Trophoblast cell (in vitro differentiated cells and primary cell): Measurements from ENCODE around the gene NR1I2.

Experiments
- DNase-seq, 2 donors: peaks; one replicate each; pipeline ENCODE4 v3.0.0-alpha.2; 2016
- H2AFZ ChIP-seq: 2 replicates; pipeline ENCODE4 v1.6.1; 2013; ENCODE audit warnings: low read length, moderate library complexity, mild to moderate bottlenecking; ENCODE audit not compliant: insufficient read depth, poor library complexity
- H2AK5ac ChIP-seq: 2 replicates; pipeline ENCODE4 v1.6.1; 2013; ENCODE audit warnings: mild to moderate bottlenecking, low read length
- H2BK120ac ChIP-seq: 2 replicates; pipeline ENCODE4 v1.6.1; 2013; ENCODE audit warnings: low read length, mild to moderate bottlenecking, moderate library complexity; ENCODE audit not compliant: insufficient read depth, poor library complexity
- H2BK12ac ChIP-seq: 2 replicates; pipeline ENCODE4 v1.6.1; 2013; ENCODE audit warnings: mild to moderate bottlenecking, low read length, moderate library complexity
- H2BK5ac ChIP-seq: 2 replicates; pipeline ENCODE4 v1.6.1; 2013; ENCODE audit warnings: low read length, low read depth, moderate library complexity, mild to moderate bottlenecking; ENCODE audit not compliant: poor library complexity
- H3K14ac ChIP-seq: 2 replicates; pipeline ENCODE4 v1.6.1; 2013; ENCODE audit warnings: mild to moderate bottlenecking, low read length
- H3K18ac ChIP-seq: 2 replicates; pipeline ENCODE4 v1.6.1; 2013; ENCODE audit warnings: mild to moderate bottlenecking, low read length
- H3K23ac ChIP-seq: 2 replicates; pipeline ENCODE4 v1.6.1; 2013; ENCODE audit warnings: low read length
- H3K27ac ChIP-seq: 2 replicates; pipeline ENCODE4 v1.5.1; 2013; ENCODE audit warnings: low read depth, mild to moderate bottlenecking, inconsistent platforms, low read length, moderate library complexity
- H3K27me3 ChIP-seq: 2 replicates; pipeline ENCODE4 v1.6.1; 2013; ENCODE audit warnings: inconsistent platforms, mild to moderate bottlenecking, low read length, moderate library complexity; ENCODE audit not compliant: insufficient read depth
- H3K36me3 ChIP-seq, 2 experiments: 1 replicate in 1 of 2; 2 replicates in 1 of 2; pipeline ENCODE4 v1.6.1; 2013; ENCODE audit warnings: low read length in 2 of 2, mild to moderate bottlenecking in 2 of 2, moderate library complexity in 1 of 2; ENCODE audit not compliant: insufficient read depth in 2 of 2, control insufficient read depth in 1 of 2
- H3K4ac ChIP-seq: 2 replicates; pipeline ENCODE4 v1.6.1; 2013; ENCODE audit warnings: low read depth, mild to moderate bottlenecking, low read length, moderate library complexity
- H3K4me1 ChIP-seq, 2 experiments: 1 replicate in 1 of 2; 2 replicates in 1 of 2; pipeline ENCODE4 v1.6.1; 2013; ENCODE audit warnings: low read length in 2 of 2, mild to moderate bottlenecking in 2 of 2, moderate library complexity in 1 of 2; ENCODE audit not compliant: insufficient read depth in 2 of 2, control insufficient read depth in 1 of 2
- H3K4me2 ChIP-seq: 2 replicates; pipeline ENCODE4 v1.6.1; 2013; ENCODE audit warnings: inconsistent platforms, mild to moderate bottlenecking, low read length, moderate library complexity
- H3K4me3 ChIP-seq: 2 replicates; pipeline ENCODE4 v1.5.1; 2013; ENCODE audit warnings: mild to moderate bottlenecking, low read depth, low read length, inconsistent platforms
- H3K79me1 ChIP-seq: one replicate; pipeline ENCODE4 v1.6.1; 2013; ENCODE audit warnings: low read length
- H3K79me2 ChIP-seq: 2 replicates; pipeline ENCODE4 v1.6.1; 2013; ENCODE audit warnings: low read length, mild to moderate bottlenecking; ENCODE audit not compliant: control insufficient read depth, insufficient read depth, poor library complexity
- H3K9ac ChIP-seq: 2 replicates; pipeline ENCODE4 v1.6.1; 2013; ENCODE audit warnings: mild to moderate bottlenecking, low read length
- H3K9me3 ChIP-seq: 2 replicates; pipeline ENCODE4 v1.6.1; 2013; ENCODE audit warnings: low read depth, mild to moderate bottlenecking, control low read depth, inconsistent platforms, low read length; ENCODE audit not compliant: insufficient read depth
- H4K12ac ChIP-seq: 2 replicates; pipeline ENCODE4 v1.6.1; 2013; ENCODE audit warnings: low read depth, mild to moderate bottlenecking, low read length, moderate library complexity
- H4K8ac ChIP-seq: 2 replicates; pipeline ENCODE4 v1.6.1; 2013; ENCODE audit warnings: low read depth, mild to moderate bottlenecking, low read length, moderate library complexity
- H4K91ac ChIP-seq: one replicate; pipeline ENCODE4 v1.6.1; 2013; ENCODE audit warnings: low read depth, mild to moderate bottlenecking, low read length, moderate library complexity
- WGBS: extraction: QIAGEN DNeasy Blood & Tissue Kit; methylation state at CpG from one replicate; pipeline ENCODE4 v1.1.7; 2013; ENCODE audit warnings: missing lambda C conversion rate; ENCODE audit not compliant: insufficient read length, insufficient coverage; ENCODE audit errors: extremely low coverage; 5-methylcytosine and 5-hydroxymethylcytosine counted together

The NR1I2 gene

GRCh38 chr3:119810018-119810435 lies 28.1 kb downstream of the NR1I2 start:
- Histone ChIP-seq H2BK120ac (no peak overlapping the region), H3K36me3 (no peaks in the 10 kb centered on the region), H3K4me3 (no peak overlapping the region), H3K18ac (no peak overlapping the region), H3K14ac (no peak overlapping the region), H3K27ac (no peak overlapping the region), H4K12ac (no peak overlapping the region), H2BK12ac (no peak overlapping the region), H4K91ac (no peak overlapping the region), H2AK5ac (no peak overlapping the region), H2AFZ (no peak overlapping the region), H3K23ac (no peak overlapping the region), H2BK5ac (no peak overlapping the region), H4K8ac (no peak overlapping the region), H3K9ac (no peak overlapping the region), H3K27me3 (no peaks in the 10 kb centered on the region), H3K79me2 (no peaks in the 10 kb centered on the region), H3K4me1 (peaks cover 0 to 2% of the 10 kb centered on the region in 2 experiments), H3K4me2 (peak overlapping the region; percentile 40), H3K79me1 (no peaks in the 10 kb centered on the region), H3K4ac (no peak overlapping the region), H3K9me3 (peaks cover 2% of the 10 kb centered on the region)
- WGBS, result no CpG with 5 or more reads among the region's 33 CpGs
- DNase-seq, result no peak

DNA sequence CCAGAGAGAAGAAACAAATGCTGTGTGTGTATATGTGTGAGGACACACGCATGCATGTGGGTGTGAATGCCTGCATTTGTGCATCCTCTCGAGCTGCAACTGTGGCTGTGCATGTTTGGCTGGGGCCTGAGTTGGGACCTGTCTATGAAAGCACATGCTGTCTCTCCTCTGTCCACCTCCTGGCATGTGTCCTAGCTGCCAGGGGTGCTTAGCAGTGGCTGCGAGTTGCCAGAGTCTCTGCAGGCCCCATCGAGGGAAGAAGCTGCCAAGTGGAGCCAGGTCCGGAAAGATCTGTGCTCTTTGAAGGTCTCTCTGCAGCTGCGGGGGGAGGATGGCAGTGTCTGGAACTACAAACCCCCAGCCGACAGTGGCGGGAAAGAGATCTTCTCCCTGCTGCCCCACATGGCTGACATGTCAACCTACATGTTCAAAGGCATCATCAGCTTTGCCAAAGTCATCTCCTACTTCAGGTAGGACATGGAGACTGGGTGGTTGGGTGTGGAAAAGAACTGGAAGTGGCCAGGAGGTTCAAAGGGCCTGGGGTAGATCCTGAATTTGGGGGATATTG lies 30.7 kb downstream of the NR1I2 start:
- Histone ChIP-seq H3K79me1 (no peaks in the 10 kb centered on the region), H4K12ac (no peak overlapping the region), H3K4me2 (no peak overlapping the region), H4K91ac (no peak overlapping the region), H2BK120ac (no peak overlapping the region), H3K36me3 (no peaks in the 10 kb centered on the region), H3K27ac (no peak overlapping the region), H3K4me3 (no peak overlapping the region), H3K14ac (no peak overlapping the region), H3K9me3 (no peaks in the 10 kb centered on the region), H2BK5ac (no peak overlapping the region), H3K79me2 (no peaks in the 10 kb centered on the region), H3K27me3 (no peaks in the 10 kb centered on the region), H3K23ac (no peak overlapping the region), H2AFZ (no peak overlapping the region), H3K9ac (no peak overlapping the region), H2AK5ac (no peak overlapping the region), H2BK12ac (no peak overlapping the region), H3K4me1 (peaks cover 0 to 2% of the 10 kb centered on the region in 2 experiments), H3K18ac (no peak overlapping the region), H4K8ac (no peak overlapping the region), H3K4ac (no peak overlapping the region)
- no CpG with 5 or more reads among the region's 8 CpGs for WGBS
- no peak for DNase-seq

GRCh38 chr3:119815716-119816115 lies 33.8 kb downstream of the NR1I2 start:
- Histone ChIP-seq H3K9me3 (no peaks in the 10 kb centered on the region), H3K4ac (no peak overlapping the region), H4K8ac (no peak overlapping the region), H2BK5ac (no peak overlapping the region), H3K18ac (no peak overlapping the region), H3K79me2 (no peaks in the 10 kb centered on the region), H3K36me3 (no peaks in the 10 kb centered on the region), H4K12ac (no peak overlapping the region), H3K14ac (no peak overlapping the region), H2AK5ac (no peak overlapping the region), H3K4me1 (no peaks in the 10 kb centered on the region), H4K91ac (no peak overlapping the region), H2BK120ac (no peak overlapping the region), H3K23ac (no peak overlapping the region), H3K79me1 (no peaks in the 10 kb centered on the region), H3K9ac (no peak overlapping the region), H3K27ac (no peak overlapping the region), H2BK12ac (no peak overlapping the region), H3K27me3 (no peaks in the 10 kb centered on the region), H3K4me3 (no peak overlapping the region), H3K4me2 (no peak overlapping the region), H2AFZ (no peak overlapping the region)
- no CpG with 5 or more reads among the region's 8 CpGs for whole genome bisulfite sequencing
- DNase-seq, result no peak

GRCh38 chr3:119817071-119817470 lies 35.2 kb downstream of the NR1I2 start:
- no peaks in the 10 kb centered on the region for H3K4me1 ChIP-seq
- no peak overlapping the region for H3K18ac ChIP-seq
- no peak overlapping the region for H3K4me2 ChIP-seq
- no peaks in the 10 kb centered on the region for H3K9me3 ChIP-seq
- H3K9ac ChIP-seq, result no peak overlapping the region
- no peak overlapping the region for H4K8ac ChIP-seq
- H3K27me3 ChIP-seq, result no peaks in the 10 kb centered on the region
- no peak overlapping the region for H2BK120ac ChIP-seq
- H4K91ac ChIP-seq, result no peak overlapping the region
- H4K12ac ChIP-seq, result no peak overlapping the region
- no peak overlapping the region for H2BK5ac ChIP-seq
- no peak overlapping the region for H3K27ac ChIP-seq
- WGBS, result no CpG with 5 or more reads among the region's 12 CpGs
- no peaks in the 10 kb centered on the region for H3K36me3 ChIP-seq
- no peak overlapping the region for H3K23ac ChIP-seq
- H3K14ac ChIP-seq, result no peak overlapping the region
- no peak overlapping the region for H3K4me3 ChIP-seq
- H3K79me2 ChIP-seq, result no peaks in the 10 kb centered on the region
- no peaks in the 10 kb centered on the region for H3K79me1 ChIP-seq
- no peak overlapping the region for H2BK12ac ChIP-seq
- no peak overlapping the region for H2AK5ac ChIP-seq
- H3K4ac ChIP-seq, result no peak overlapping the region
- DNase-seq, result no peak
- H2AFZ ChIP-seq, result no peak overlapping the region
